Astrocyte of the cerebellum (primary cell): Measurements from ENCODE around the gene WIPF2.

ENCODE experiments used
- DNase-seq: peaks from one replicate; pipeline ENCODE4 v3.0.0-alpha.2; 2011; ENCODE audit warnings: low read depth
- H3K4me3 ChIP-seq: 2 replicates; pipeline ENCODE4 v1.5.1; 2011; ENCODE audit warnings: mild to moderate bottlenecking, low read depth, low read length, moderate library complexity
- CTCF ChIP-seq: IDR thresholded peaks from 2 replicates; pipeline ENCODE4 v1.5.1; 2012; ENCODE audit warnings: low read length, low read depth, moderate library complexity, mild to moderate bottlenecking; ENCODE audit errors: missing control alignments
- in situ Hi-C: cut with HindIII; loops from 2 replicates; pipeline ENCODE4 v1.10.0; 2017; ENCODE audit warnings: low sequenced_read_pairs

Gene WIPF2

GRCh38 chr17:40321961-40322357, 102.9 kb downstream of the WIPF2 start:
- TF ChIP-seq CTCF = no peak
- DNase-seq = no peak
- peak overlapping the region; percentile 12 for H3K4me3 ChIP-seq
- in situ Hi-C loops = no loop called here

- TF ChIP-seq CTCF = no peak
- in situ Hi-C loops = no loop called here
- peak overlapping the region; percentile 12 for H3K4me3 ChIP-seq
- no peak for DNase-seq
Observed at GRCh38 chr17:40322358-40323315, 103.5 kb downstream of the WIPF2 start.

- no peak overlapping the region for H3K4me3 ChIP-seq
- no peak for TF ChIP-seq CTCF
- no peak for DNase-seq
- in situ Hi-C loops = no loop called here
Observed at GRCh38 chr17:40323391-40324381, 104.6 kb downstream of the WIPF2 start.

GRCh38 chr17:40325156-40326013, 106.3 kb downstream of the WIPF2 start:
- H3K4me3 ChIP-seq = no peak overlapping the region
- DNase-seq = no peak
- TF ChIP-seq CTCF = no peak
- in situ Hi-C loops = no loop called here

GRCh38 chr17:40326014-40326831, 107.1 kb downstream of the WIPF2 start:
- no peak for DNase-seq
- in situ Hi-C loops = no loop called here
- TF ChIP-seq CTCF = no peak
- no peak overlapping the region for H3K4me3 ChIP-seq
